Measurements from ENCODE around the gene CMTM6.

GRCh38 chr3:32501783-32502117, 902 bp downstream of the CMTM6 start:
- no peak for TF ChIP-seq POLR2A (IDR thresholded peaks at IDR 0.05)
- TF ChIP-seq EP300 (IDR thresholded peaks at IDR 0.05) = no peak
- no peak for TF ChIP-seq CTCF (IDR thresholded peaks at IDR 0.05)

Measured in sigmoid colon (tissue), 4 donors.